Thoracic aorta (tissue), 2 donors: ENCODE measurements around the gene DACT3. TPM values are rescaled to one million over a fixed set of nuclear protein-coding genes. Genes with fewer than 3 reads are reported as not detected.

Experiments used
- ATAC-seq: fragments of 150-250 bp; one replicate; pipeline ENCODE4 v1.8.0; 2017; ENCODE audit warnings: low read depth; ENCODE audit not compliant: insufficient number of reproducible peaks, low FRiP score
- DNase-seq: peaks from one replicate; pipeline ENCODE4 v3.0.0-alpha.2; 2020; ENCODE audit warnings: low spot score
- H3K27ac ChIP-seq, 2 donors: fragments of 200-600 bp; sonication (generic); 1 replicate in 1 of 2; 2 replicates in 1 of 2; pipeline ENCODE4 v1.5.1; 2016; ENCODE audit warnings: mild to moderate bottlenecking in 2 of 2, moderate library complexity in 2 of 2
- H3K27me3 ChIP-seq: fragments of 200-600 bp; sonication (generic); replicated peaks from 2 replicates; pipeline ENCODE4 v1.6.0; 2016; ENCODE audit warnings: mild to moderate bottlenecking; ENCODE audit not compliant: insufficient read depth
- H3K36me3 ChIP-seq: fragments of 200-600 bp; sonication (generic); one replicate; pipeline ENCODE4 v1.5.1; 2016
- H3K4me1 ChIP-seq, 2 donors: fragments of 200-600 bp; sonication (generic); 1 replicate in 1 of 2; 2 replicates in 1 of 2; pipeline versions ENCODE4 v1.5.1 to v1.6.0; 2016; ENCODE audit warnings: low read depth in 2 of 2, mild to moderate bottlenecking in 1 of 2; ENCODE audit not compliant: control insufficient read depth in 1 of 2
- H3K4me3 ChIP-seq: fragments of 200-600 bp; sonication (generic); 2 replicates; pipeline ENCODE4 v1.5.1; 2016; ENCODE audit warnings: mild to moderate bottlenecking
- H3K9me3 ChIP-seq: fragments of 200-600 bp; sonication (generic); 2 replicates; pipeline ENCODE4 v1.5.1; 2016
- total RNA-seq, 2 donors: library from RNA; depleted of rRNA; stranded (reverse); fragments of >200 nt; gene quantifications; one replicate each; pipeline versions ENCODE4 v1.1.0 to v1.2.3, GENCODE V29; 2016
- TF ChIP-seq, protein P1 (sequence below): fragments of 200-600 bp; sonication (generic); IDR thresholded peaks from one replicate; pipeline ENCODE4 v1.5.1; 2019; ENCODE audit warnings: antibody characterized with exemption

DACT3 gene
- total RNA-seq, 2 donors from 2014 or later, result 118 to 138 TPM

DNA sequence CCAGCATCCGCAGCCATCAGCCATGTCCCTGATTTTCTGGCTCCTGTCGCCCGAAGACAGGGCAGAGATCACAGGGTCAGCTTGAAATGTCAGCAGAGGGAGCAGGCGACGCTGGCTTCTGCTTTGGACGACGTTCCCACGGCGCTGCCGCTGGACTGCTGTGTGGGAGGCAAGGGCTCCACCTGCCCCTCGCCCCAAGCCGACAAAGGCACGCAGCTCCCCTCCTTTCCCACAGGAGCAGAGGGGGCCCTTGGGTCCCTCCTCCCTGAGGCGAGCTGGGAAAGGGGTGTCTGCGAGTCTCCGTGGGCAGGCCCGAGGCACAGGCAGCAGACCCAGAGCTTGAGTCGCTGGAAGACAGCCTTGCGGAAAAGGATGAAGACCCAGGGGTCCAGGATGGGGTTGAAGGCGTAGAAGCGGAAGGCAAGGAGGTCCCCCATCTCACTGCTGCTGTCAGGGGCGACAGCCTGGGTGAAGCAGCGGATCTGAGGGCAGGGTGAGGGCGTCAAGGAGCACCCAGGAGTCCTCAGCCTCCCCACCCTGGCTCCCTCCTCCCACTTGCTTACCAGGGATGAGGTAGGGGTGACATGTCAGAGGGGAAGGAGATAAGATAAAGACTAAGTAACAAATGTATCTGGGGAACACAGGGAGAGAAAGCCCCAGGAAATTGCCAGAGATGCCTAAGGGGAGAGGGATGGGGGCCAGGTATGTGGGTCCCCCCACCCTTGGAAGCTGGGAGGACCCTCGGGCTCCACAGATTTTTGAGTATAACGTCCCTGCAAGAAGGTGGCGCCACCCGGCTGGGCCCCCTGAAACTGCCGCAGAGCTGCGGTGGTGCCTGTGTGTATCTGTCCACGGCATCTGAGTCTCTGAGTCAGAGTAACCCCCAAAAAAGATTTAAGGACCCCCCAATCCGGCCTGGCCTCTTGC, 39.5 kb downstream of the DACT3 start:
- Histone ChIP-seq H3K27me3 (no peaks in the 10 kb centered on the region), H3K9me3 (no peaks in the 10 kb centered on the region), H3K36me3 (no peaks in the 10 kb centered on the region), H3K27ac (peak overlapping the region; percentile 96 to 100), H3K4me3 (peak overlapping the region; percentile 75), H3K4me1 (peaks cover 58 to 89% of the 10 kb centered on the region in 2 donors)
- no peak for DNase-seq
- ATAC-seq, result no peak
- TF ChIP-seq, protein P1, sequence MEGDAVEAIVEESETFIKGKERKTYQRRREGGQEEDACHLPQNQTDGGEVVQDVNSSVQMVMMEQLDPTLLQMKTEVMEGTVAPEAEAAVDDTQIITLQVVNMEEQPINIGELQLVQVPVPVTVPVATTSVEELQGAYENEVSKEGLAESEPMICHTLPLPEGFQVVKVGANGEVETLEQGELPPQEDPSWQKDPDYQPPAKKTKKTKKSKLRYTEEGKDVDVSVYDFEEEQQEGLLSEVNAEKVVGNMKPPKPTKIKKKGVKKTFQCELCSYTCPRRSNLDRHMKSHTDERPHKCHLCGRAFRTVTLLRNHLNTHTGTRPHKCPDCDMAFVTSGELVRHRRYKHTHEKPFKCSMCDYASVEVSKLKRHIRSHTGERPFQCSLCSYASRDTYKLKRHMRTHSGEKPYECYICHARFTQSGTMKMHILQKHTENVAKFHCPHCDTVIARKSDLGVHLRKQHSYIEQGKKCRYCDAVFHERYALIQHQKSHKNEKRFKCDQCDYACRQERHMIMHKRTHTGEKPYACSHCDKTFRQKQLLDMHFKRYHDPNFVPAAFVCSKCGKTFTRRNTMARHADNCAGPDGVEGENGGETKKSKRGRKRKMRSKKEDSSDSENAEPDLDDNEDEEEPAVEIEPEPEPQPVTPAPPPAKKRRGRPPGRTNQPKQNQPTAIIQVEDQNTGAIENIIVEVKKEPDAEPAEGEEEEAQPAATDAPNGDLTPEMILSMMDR, result no peak

GRCh38 chr19:46620716-46621115, 40.3 kb downstream of the DACT3 start:
- DNase-seq, result no peak
- peak; percentile 33 for ATAC-seq
- peak overlapping the region; percentile 96 to 100 for H3K27ac ChIP-seq
- TF ChIP-seq, protein P1, result no peak
- H3K27me3 ChIP-seq, result no peaks in the 10 kb centered on the region
- H3K4me3 ChIP-seq, result peak overlapping the region; percentile 75
- H3K36me3 ChIP-seq, result no peaks in the 10 kb centered on the region
- H3K4me1 ChIP-seq, result peaks cover 51 to 83% of the 10 kb centered on the region in 2 donors
- no peaks in the 10 kb centered on the region for H3K9me3 ChIP-seq

DNA sequence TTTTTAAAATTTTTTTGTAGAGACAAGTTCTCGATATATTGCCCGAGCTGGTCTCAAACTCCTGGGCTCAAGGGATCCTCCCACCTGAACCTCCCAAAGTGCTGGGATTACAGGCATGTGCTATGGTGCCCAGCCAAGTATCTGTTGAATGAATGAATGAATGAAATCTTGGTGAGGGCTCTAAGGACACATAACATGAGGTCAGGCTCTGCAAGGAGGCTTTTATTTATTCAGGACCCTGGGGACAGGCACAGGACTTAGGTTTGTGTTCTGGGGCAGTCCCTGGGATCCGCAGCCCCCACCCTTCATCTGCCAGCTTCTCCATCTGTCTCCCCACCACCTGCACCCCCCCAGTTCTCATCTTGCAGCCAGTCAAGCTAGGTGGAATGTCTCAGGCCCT, 40.7 kb downstream of the DACT3 start:
- no peaks in the 10 kb centered on the region for H3K27me3 ChIP-seq
- H3K4me3 ChIP-seq, result peak overlapping the region; percentile 75
- H3K9me3 ChIP-seq, result no peaks in the 10 kb centered on the region
- DNase-seq (no peak), ATAC-seq (no peak)
- peak overlapping the region; percentile 96 to 100 for H3K27ac ChIP-seq
- peaks cover 47 to 79% of the 10 kb centered on the region in 2 donors for H3K4me1 ChIP-seq
- TF ChIP-seq, protein P1, result no peak
- H3K36me3 ChIP-seq, result no peaks in the 10 kb centered on the region

- Histone ChIP-seq H3K9me3 (no peaks in the 10 kb centered on the region), H3K36me3 (no peaks in the 10 kb centered on the region), H3K4me3 (no peak overlapping the region), H3K27me3 (no peaks in the 10 kb centered on the region), H3K27ac (peak overlapping the region; percentile 96 to 100), H3K4me1 (peaks cover 39 to 73% of the 10 kb centered on the region in 2 donors)
- no peak for DNase-seq
- ATAC-seq, result no peak
- TF ChIP-seq, protein P1, result no peak
Measured at GRCh38 chr19:46618670-46619231, 42.2 kb downstream of the DACT3 start.

GRCh38 chr19:46617601-46618000, 43.4 kb downstream of the DACT3 start:
- Histone ChIP-seq H3K27ac (peak overlapping the region in 1 of 2 donors; percentile 16), H3K4me1 (peaks cover 33 to 67% of the 10 kb centered on the region in 2 donors), H3K9me3 (no peaks in the 10 kb centered on the region), H3K27me3 (no peaks in the 10 kb centered on the region), H3K4me3 (no peak overlapping the region), H3K36me3 (no peaks in the 10 kb centered on the region)
- DNase-seq (no peak), ATAC-seq (no peak)
- TF ChIP-seq, protein P1, result no peak
